Measurements from ENCODE around the gene C1orf105.

The C1orf105 gene

DNA sequence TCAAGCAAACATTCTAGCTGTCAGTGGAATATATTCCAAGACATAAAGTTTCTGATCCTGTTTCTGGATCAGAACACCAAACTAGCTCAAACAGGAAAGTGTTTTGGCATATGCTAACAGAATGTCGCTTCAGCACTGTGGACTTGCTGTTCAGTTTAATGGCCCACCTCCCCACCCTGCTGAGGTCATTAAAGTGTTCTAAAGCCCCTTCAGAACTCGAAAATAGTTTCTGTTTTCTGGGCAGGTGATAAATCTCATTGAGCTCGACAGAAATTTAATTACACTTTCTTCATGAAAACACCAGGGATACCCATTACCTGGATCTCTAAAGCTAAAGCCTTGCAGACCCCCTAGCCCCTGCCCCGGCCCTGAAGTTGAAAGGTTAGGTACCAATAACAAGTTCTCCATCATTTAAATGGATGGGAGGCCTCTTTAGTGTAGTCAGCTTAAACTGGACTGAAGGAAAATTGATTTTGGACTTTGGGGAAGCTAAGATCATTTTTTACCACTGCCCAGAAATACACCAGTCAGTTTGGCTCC is 3.9 kb upstream of the C1orf105 start:
- in situ Hi-C loops (cut with HindIII; ENCODE audit: low sequenced_read_pairs), result no loop called here
- DNase-seq (ENCODE audit: low read depth, low spot score), result no peak
- H3K4me3 ChIP-seq (ENCODE audit: low read depth, low read length), result no peak overlapping the region
- no peak for TF ChIP-seq CTCF (IDR thresholded peaks at IDR 0.05; ENCODE audit: low read depth, low read length)

- no peak for DNase-seq (ENCODE audit: low read depth, low spot score)
- no peak overlapping the region for H3K4me3 ChIP-seq (ENCODE audit: low read depth, low read length)
- TF ChIP-seq CTCF (IDR thresholded peaks at IDR 0.05; ENCODE audit: low read depth, low read length), result no peak
- in situ Hi-C loops (cut with HindIII; ENCODE audit: low sequenced_read_pairs), result no loop called here
Measured at GRCh38 chr1:172417557-172417956, 2.9 kb upstream of the C1orf105 start.

DNA sequence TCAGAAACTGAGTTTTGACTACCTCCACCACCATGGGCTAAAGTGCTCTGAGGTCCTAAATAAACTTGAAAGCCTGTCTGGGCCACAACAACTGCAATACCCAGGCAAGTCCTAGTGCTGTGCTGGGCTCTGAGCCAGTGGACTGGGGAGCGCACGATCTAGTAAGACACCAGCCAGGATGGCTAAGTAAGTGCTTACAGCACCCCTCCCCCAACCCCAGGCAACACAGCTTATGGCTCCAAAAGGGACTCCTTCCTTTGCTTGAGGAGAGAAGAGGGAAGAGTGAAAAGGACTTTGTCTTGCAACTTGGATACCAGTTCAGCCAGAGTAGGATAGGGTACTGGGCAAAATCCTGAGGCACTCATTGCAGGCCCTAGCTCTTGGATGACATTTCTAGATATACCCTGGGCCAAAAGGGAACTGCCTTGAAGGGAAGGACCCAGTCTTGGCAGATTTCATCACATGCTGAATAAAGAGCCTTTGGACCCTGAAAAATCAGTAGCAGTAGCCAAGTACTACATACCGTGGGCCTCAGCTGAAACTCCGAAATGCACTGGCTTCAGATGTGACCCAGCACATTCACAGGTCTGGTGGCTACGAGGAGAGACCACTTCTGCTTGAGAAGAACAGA is 1.6 kb downstream of the C1orf105 start:
- DNase-seq (ENCODE audit: low read depth, low spot score), result no peak
- TF ChIP-seq CTCF (IDR thresholded peaks at IDR 0.05; ENCODE audit: low read depth, low read length), result no peak
- in situ Hi-C loops (cut with HindIII; ENCODE audit: low sequenced_read_pairs), result no loop called here
- no peak overlapping the region for H3K4me3 ChIP-seq (ENCODE audit: low read depth, low read length)

DNA sequence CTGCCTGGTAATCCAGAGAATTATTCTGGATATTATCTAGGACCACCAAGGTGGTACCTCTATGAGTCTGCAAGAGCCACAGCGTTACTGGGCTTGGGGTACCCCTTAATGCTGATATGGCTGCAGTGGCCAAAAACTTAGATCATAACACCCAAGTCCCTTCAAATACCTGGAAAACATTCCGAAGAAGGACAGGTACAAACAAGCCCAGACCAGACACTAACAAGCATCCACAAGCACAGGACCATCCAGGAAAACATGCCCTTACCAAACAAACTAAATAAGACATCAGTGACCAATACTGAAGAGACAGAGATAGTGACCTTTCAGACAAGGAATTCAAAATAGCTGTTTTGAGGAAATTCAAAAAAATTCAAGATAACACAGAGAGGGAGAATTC is 2.9 kb downstream of the C1orf105 start:
- H3K4me3 ChIP-seq (ENCODE audit: low read depth, low read length), result no peak overlapping the region
- in situ Hi-C loops (cut with HindIII; ENCODE audit: low sequenced_read_pairs), result no loop called here
- DNase-seq (ENCODE audit: low read depth, low spot score), result no peak
- no peak for TF ChIP-seq CTCF (IDR thresholded peaks at IDR 0.05; ENCODE audit: low read depth, low read length)

DNA sequence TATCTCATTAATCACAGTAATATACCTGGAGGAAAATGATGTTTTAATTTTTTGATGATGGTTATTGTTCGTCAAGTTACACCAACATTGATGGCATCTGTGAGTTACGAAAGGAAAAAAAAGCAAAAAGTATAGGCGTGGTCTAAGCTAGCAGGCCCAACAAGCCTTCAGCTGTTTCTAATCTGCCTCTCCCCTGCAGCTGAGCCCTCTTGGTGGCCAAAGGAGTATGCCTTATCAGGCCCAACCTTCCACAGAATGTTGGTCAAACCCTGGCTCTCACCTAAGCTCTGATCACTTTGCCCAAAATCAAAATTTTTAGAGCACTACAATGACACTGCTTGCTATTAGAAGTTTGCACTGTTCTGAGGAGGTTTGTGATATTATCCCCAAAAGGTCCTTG is 4.9 kb downstream of the C1orf105 start:
- no peak overlapping the region for H3K4me3 ChIP-seq (ENCODE audit: low read depth, low read length)
- no peak for DNase-seq (ENCODE audit: low read depth, low spot score)
- in situ Hi-C loops (cut with HindIII; ENCODE audit: low sequenced_read_pairs), result no loop called here
- no peak for TF ChIP-seq CTCF (IDR thresholded peaks at IDR 0.05; ENCODE audit: low read depth, low read length)

DNA sequence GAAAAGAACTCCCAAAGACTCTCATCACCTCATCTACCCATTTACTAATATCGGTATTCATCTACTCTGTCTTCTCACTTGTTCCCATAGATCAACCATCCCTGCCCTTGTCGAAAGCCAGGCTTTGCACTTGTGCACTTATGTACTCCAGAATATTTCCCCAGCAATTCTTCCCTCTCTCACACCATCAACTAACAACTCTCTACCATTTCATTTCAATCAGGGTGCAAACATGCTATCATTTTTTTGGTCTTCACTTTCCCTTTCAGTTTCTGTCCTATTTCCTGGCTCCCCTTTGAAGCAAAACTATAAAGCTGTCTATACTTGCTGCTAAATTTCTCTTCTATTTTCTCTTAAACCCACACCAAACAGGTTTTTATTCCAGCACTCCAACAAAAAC is 6.7 kb downstream of the C1orf105 start:
- in situ Hi-C loops (cut with HindIII; ENCODE audit: low sequenced_read_pairs), result no loop called here
- no peak for TF ChIP-seq CTCF (IDR thresholded peaks at IDR 0.05; ENCODE audit: low read depth, low read length)
- no peak for DNase-seq (ENCODE audit: low read depth, low spot score)
- H3K4me3 ChIP-seq (ENCODE audit: low read depth, low read length), result no peak overlapping the region
